Measurements from ENCODE around the gene DACT3.
A peak's percentile ranks its signal among the peaks of the same experiment; 100 is the strongest.

The DACT3 gene

DNA sequence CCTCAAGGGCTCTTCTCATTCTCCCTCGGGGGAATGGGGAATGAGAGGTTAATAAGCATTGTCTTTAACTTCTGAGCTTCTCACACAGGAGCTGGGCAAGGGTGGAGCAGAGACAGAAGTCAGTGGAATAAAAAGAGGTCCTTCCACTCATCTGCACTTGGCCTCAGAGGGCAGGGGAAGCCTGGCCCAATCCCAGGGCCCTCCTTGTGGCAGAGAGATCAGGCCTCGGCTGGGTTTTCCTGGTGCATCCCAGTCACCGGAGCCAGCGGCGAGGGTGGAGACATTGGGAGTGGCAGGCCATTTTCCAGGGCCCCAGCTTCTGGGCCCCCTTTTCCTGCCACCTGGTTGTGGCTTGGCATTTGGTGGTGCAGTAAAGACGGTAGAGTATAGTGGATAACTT, 49.2 kb downstream of the DACT3 start:
- no peak for DNase-seq (ENCODE audit: low spot score)

DNA sequence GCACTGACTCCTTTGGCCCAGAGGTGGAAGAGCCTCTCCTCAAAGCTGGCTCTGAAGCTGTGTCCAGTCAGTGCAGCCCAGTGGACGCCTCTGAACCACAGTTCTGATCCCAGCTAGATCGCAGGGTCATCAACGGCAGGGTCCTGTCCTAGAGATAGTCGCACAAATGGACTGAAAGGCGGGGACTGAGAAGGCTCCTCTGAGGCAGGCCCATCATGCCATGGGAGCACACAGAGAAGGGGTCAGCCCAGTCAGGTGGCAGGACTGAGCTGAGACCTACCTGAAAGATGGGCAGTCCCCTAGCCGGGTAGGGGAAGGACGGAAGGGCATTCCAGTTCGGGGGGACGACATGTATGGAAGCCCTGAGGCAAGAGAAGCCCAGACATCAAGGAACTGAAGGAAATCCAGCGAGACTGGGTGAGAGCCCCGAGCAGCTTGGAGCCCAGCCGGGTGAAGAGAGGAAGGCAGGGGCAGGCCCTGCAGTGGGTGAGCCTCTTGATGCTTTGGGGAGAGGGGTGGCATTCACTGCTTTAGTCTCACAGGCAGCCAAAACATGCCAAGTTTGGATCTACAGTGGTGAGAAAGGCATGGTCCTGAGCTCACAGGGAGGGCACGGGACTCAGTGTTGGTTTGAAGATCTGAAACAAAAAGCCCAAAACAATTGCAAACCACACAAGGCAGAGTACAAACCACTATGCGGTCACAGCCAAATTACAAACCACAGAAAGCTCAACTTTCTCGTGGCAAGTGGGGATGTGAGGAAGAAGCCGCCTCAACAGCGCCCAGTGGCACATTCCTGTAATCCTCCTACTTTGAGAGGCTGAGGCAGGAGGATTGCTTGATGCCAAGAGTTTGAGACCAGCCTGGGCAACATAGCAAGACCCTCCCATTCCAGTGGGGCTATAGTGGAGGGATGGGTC, 49.9 kb downstream of the DACT3 start:
- peak; percentile 40 for DNase-seq (ENCODE audit: low spot score)

- DNase-seq (ENCODE audit: low spot score), result no peak
Observed at GRCh38 chr19:46610413-46610775, 50.6 kb downstream of the DACT3 start.

DNA sequence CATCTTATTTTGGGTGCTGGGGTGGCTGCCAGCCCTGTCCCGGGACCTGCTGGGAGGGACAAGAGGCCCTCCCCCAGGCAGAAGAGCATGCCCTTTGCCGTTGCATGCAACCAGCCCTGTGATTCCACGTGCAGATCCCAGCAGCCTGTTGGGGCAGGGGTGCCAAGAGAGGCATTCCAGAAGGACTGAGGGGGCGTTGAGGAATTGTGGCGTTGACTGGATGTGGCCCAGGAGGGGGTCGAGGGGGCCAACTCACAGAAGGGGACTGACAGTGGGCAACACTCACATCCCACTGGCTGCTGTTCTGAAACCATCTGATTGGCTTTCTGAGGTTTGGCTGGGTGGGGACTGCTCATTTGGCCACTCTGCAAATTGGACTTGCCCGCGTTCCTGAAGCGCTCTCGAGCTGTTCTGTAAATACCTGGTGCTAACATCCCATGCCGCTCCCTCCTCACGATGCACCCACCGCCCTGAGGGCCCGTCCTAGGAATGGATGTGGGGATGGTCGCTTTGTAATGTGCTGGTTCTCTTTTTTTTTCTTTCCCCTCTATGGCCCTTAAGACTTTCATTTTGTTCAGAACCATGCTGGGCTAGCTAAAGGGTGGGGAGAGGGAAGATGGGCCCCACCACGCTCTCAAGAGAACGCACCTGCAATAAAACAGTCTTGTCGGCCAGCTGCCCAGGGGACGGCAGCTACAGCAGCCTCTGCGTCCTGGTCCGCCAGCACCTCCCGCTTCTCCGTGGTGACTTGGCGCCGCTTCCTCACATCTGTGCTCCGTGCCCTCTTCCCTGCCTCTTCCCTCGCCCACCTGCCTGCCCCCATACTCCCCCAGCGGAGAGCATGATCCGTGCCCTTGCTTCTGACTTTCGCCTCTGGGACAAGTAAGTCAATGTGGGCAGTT, 51.2 kb downstream of the DACT3 start:
- no peak for DNase-seq (ENCODE audit: low spot score)

GRCh38 chr19:46608581-46609345, 52.2 kb downstream of the DACT3 start:
- no peak for DNase-seq (ENCODE audit: low spot score)

DNA sequence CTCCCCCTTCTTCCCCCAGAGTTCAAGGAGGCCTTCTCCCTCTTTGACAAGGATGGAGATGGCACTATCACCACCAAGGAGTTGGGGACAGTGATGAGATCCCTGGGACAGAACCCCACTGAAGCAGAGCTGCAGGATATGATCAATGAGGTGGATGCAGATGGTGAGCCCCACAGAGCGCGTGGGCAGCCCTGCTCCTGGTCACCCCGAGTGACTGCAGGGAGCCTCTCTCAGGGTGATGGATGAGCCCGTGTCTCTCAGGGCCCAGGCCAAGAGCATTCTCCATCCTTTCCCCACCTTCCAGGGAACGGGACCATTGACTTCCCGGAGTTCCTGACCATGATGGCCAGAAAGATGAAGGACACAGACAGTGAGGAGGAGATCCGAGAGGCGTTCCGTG, 52.8 kb downstream of the DACT3 start:
- DNase-seq (ENCODE audit: low spot score), result no peak

DNA sequence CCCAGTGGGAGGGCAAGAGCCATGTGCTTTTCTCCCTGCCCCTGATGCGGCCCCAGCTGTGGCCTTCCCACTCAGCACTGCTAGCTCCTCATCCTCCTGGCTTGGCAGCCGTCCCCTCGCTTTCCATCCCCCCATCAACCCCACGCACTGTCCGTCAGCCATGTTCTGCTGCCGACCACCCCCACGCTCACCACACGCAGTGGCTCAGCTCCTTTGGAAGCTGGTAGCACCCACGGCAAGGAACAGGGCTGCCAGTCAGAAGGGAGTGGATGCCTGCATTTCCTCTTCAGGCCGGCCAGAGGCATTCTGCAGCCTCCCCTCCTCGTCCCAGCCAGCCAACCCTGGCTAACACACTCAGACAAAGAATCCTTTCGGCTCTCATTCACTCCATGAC, 53.5 kb downstream of the DACT3 start:
- no peak for DNase-seq (ENCODE audit: low spot score)

GRCh38 chr19:46606681-46607447, 54.1 kb downstream of the DACT3 start:
- DNase-seq (ENCODE audit: low spot score), result no peak

DNA sequence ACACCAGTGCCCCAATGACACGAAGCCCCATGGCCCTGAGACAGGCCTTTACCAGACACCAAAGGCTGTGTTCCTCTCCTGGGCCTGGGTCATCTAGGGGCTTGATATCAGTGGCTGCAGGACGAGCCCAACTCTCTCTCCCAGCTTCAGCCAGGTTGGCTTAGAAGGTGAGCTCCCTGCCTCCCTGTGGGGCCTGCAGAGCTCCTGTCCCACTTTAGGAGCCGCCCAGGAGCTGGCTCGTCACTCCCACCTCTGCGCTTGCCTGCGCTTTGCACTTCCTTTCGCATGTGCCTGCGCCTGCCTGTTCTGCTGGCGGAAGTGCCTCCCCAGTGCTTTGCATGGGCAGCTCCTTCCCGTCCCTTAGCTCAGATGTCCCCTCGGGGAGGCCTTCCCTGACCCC, 55.0 kb downstream of the DACT3 start:
- DNase-seq (ENCODE audit: low spot score), result no peak

- no peak for DNase-seq (ENCODE audit: low spot score)
Observed at GRCh38 chr19:46605356-46605821, 55.6 kb downstream of the DACT3 start.

DNA sequence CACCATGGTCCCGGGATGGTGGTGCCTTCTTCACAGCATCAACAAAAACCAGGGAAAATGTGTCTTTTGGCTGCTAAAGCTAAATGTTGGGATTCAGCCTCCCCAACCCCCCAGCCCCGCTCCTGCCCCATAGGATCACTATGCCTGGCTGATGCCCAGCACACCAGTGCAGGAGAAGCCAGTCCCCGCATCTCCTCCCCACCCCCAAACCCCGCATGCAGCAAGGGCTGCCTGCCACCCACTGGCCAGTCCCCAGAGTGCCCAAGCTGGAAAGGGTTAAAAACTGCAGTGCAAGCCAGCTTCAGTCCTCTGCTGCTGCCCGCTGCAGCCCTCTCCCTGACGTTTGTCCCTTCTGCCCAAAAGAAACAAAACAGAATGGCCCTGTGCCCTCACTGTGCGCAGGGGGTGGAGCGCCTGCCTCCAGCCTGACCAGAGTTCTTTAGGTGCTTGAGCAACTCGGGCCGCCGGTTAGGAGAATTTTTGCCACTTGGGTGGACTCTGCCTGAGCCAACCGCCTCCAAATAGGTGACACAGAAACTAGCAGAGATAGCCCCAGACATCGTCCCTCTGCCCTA, 56.1 kb downstream of the DACT3 start:
- DNase-seq (ENCODE audit: low spot score), result no peak

DNA sequence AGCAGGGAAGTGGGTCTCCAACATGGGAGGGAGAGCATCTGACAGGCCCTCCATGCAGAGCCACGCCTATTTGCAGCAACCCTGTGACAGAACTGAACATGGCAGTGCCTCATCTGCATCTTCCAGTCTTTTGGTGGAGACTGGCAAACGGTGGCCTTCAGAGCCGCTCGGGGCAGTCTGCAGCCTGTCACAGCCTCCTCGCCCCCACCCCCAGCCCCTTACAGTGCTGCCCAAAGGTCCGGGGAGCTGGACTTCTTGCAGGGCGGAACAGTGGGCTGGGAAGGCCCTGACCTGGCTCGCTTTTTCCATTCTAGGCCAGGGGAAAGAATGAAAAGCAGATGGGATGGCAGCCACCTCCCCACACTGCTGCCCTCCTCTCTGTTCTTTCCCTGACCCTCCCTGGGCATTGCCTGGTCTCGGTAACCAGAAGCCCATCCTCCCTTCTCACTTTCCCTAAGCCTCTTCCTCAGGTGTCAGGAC, 57.2 kb downstream of the DACT3 start:
- no peak for DNase-seq (ENCODE audit: low spot score)

DNA sequence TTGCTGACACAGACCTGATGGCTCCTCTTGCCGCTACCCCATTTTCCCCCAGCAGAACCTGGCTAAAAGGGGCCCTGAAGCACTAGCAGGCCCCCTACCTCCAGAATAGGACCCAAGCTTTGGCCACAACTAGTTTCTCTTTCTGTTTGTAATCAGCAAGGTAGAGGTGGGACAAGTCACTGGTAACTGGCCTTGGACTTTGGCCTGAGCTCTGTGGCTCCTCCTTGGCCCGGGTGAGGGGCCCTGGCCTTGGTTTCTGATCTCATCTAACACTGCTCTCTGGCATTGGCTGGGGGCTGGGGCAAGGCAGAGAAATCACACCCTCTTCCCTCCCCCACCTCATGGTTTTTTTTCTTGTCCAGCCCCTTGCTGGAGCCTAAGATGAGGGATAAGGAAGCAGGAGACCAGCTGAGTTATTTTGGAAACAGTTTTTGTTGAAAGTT, 57.8 kb downstream of the DACT3 start:
- DNase-seq (ENCODE audit: low spot score), result no peak

GRCh38 chr19:46602392-46603194, 58.4 kb downstream of the DACT3 start:
- no peak for DNase-seq (ENCODE audit: low spot score)

GRCh38 chr19:46601318-46602224, 59.4 kb downstream of the DACT3 start, which contains the start of gene CALM3:
CALM3 (plus strand) TSS chr19:46601330; CDS start chr19:46601435, 105 bp downstream.
- DNase-seq (ENCODE audit: low spot score), result peak; percentile 28

DNA sequence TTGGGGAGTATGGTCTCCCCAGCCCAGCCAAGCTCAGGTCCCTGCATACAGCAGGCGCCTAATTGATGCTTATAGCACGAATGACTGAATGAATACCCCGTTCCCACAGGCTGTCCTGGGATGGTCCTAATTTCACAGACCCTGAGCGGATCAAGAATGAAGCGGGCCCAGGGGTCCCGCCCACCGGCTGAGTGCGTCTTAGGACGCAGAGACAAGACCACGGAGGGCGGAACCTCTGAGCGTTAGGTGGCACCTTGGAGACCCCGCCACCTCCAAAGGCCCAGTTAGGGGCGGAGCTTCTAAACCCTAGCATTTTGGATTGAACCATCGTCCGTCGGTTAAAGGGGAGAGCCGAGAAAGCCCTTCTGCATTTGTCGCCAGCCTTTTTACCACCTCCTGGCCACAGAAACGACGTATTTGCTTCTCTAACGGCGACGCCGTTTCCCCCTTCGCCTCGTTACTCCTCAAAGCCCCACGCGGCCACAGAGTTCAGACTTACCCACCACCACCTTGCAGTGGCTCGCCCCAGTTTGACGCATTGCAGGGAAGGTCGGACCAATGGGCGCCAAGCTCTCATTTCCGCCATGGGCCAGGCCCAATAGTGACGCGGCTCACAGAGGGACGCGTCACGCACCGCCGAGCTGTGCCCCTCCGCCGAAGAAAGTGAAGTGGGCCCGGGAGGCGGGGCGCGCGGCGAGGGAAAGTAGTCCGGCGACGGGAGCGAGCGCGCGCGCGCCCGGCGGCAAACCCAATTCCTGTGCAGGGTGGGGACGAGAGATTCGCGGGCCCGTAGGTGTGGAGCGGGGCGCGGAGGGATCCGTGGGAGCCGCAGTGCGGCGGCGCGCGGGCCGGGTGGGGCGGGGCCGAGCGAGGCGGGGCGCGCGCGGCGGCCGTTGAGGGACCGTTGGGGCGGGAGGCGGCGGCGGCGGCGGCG, 60.3 kb downstream of the DACT3 start:
- peak; percentile 97 for DNase-seq (ENCODE audit: low spot score)

DNA sequence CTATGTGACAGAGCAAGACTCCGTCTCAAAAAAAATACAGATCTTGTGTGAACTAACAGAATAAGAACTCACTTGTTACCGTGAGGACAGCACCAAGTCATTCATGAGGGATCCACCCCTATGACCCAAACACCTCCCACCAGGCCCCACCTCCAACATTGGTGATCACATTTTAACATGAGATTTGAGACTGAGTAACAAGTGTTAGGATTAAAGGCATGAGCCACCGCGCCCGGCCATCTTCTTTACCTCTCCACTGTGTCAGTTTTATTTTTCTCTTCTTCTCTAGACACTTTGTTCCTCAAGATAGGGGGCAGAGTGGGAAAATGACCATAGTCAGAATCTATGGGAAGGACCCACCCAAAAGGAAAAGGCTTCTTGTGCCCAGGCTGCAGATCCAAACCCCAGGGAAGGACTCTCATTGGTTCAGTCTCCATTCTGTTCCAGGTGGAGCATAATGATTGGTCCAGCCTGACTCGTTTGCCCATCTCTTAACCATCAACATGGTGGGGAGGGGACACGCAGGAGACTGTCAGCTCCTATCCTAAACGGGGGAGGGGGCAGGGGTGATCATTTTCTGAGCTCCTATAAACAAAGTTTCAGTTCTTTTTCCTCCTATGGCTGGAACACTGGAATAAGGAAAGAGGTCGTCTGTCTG, 61.1 kb downstream of the DACT3 start:
- no peak for DNase-seq (ENCODE audit: low spot score)
